ENCODE results near the gene KRTAP3-1. TPM values are rescaled to one million over a fixed set of nuclear protein-coding genes. Genes with fewer than 3 reads are reported as not detected.

Gene KRTAP3-1
- total RNA-seq, 1 experiment from 2014 or later: not detected

DNA sequence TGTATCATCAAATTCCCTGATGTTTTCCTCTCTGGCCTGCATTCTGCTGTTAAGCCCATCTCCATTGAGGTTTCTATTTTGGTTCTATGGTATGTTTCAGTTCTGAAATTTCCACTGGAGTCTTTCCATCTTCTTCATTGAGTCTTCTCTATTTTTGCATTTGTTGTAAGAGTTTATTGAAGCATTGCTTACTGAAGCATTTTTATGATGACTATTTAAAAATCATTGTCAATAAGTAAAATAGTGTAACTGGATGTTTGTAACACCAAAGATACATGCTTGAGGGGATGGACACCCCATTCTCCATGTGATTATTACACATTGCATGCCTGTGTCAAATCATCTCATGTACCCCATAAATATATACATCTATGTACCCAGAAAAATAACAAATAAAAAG, 33.4 kb downstream of the KRTAP3-1 start (continued):
- no peak for TF ChIP-seq SIN3A (IDR thresholded peaks at IDR 0.05; ENCODE audit: low read depth)
- TF ChIP-seq EZH2 (IDR thresholded peaks at IDR 0.05): no peak
- TF ChIP-seq POLR2AphosphoS5 (IDR thresholded peaks at IDR 0.05; ENCODE audit: low read depth, low read length): no peak
- no peak for TF ChIP-seq SP1 (IDR thresholded peaks at IDR 0.05; ENCODE audit: low read depth)
- TF ChIP-seq JUND (IDR thresholded peaks at IDR 0.05): no peak

DNA sequence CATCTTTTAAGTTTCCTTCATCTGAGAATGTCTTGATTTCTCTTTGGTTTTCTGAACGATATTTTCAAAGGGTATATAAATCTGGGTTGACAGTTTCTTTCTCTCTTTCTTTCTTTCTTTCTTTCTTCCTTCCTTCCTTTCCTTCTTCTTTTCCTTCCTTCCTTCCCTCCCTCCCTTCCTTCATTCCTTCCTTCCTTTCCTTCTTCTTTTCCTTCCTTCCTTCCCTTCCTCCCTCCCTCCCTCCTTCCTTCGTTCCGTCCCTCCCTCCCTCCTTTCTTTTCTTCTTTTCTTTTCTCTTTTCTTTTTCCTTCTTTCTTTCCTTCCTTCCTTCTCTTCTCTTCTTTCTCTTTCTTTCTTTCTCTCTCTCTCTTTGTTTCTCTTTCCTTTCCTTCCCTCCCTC, 34.6 kb downstream of the KRTAP3-1 start:
- Histone ChIP-seq H4K20me1 (ENCODE audit: insufficient read depth) (no peaks in the 10 kb centered on the region), H3K9ac (ENCODE audit: low read length) (no peak overlapping the region), H3K27me3 (ENCODE audit: insufficient read depth, low read length) (no peaks in the 10 kb centered on the region), H3K79me2 (ENCODE audit: insufficient read depth, low read length) (no peaks in the 10 kb centered on the region), H2AFZ (ENCODE audit: low read depth, low read length, poor library complexity, severe bottlenecking) (no peak overlapping the region), H3K36me3 (ENCODE audit: control insufficient read depth in 1 of 2, insufficient read depth in 2 of 2, low read length in 2 of 2) (no peaks in the 10 kb centered on the region), H3K4me3 (replicated peaks in 1 of 2; ENCODE audit: low read depth in 1 of 2, low read length in 2 of 2) (no peak overlapping the region), H3K27ac (ENCODE audit: low read depth, low read length) (no peak overlapping the region), H3K4me1 (ENCODE audit: control insufficient read depth in 1 of 2, insufficient read depth in 2 of 2, low read length in 2 of 2) (0 out of 4 replicates have a peak, but pooled peaks cover 0 to 3% of the 10 kb centered on the region in 2 experiments), H3K9me3 (ENCODE audit: control insufficient read depth in 1 of 2, insufficient read depth in 1 of 2, low read depth in 1 of 2, low read length in 2 of 2) (no peaks in the 10 kb centered on the region), H3K9me2 (ENCODE audit: insufficient read depth) (no peaks in the 10 kb centered on the region), H3K4me2 (ENCODE audit: low read length) (no peak overlapping the region)
- no peak for ATAC-seq
- CTCF ChIA-PET: no interaction called here
- DNase-seq (ENCODE audit: low read depth, low spot score): no peak
- intact Hi-C loops (cut with micrococcal nuclease): no loop called here
- RAD21 ChIA-PET (ENCODE audit: low non-redundant PET in 1 of 2, low total read pairs in 2 of 2, uncharacterized antibody in 2 of 2, unreplicated experiment in 2 of 2): no interaction called here
- BruUV-seq (replicated peaks): no TSS peak
- TF ChIP-seq CEBPB (IDR thresholded peaks at IDR 0.05; ENCODE audit: low read depth): no peak
- TF ChIP-seq, protein P1, sequence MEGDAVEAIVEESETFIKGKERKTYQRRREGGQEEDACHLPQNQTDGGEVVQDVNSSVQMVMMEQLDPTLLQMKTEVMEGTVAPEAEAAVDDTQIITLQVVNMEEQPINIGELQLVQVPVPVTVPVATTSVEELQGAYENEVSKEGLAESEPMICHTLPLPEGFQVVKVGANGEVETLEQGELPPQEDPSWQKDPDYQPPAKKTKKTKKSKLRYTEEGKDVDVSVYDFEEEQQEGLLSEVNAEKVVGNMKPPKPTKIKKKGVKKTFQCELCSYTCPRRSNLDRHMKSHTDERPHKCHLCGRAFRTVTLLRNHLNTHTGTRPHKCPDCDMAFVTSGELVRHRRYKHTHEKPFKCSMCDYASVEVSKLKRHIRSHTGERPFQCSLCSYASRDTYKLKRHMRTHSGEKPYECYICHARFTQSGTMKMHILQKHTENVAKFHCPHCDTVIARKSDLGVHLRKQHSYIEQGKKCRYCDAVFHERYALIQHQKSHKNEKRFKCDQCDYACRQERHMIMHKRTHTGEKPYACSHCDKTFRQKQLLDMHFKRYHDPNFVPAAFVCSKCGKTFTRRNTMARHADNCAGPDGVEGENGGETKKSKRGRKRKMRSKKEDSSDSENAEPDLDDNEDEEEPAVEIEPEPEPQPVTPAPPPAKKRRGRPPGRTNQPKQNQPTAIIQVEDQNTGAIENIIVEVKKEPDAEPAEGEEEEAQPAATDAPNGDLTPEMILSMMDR (IDR thresholded peaks at IDR 0.05 in 2 of 3, conservative IDR thresholded peaks at IDR 0.05 in 1 of 3; ENCODE audit: borderline replicate concordance in 1 of 3, insufficient read depth in 1 of 3, low read depth in 2 of 3, low read length in 2 of 3): no peak
- TF ChIP-seq RAD21 (IDR thresholded peaks at IDR 0.05; ENCODE audit: low read depth): no peak
- no peak for TF ChIP-seq EGR1 (IDR thresholded peaks at IDR 0.05; ENCODE audit: low read depth)
- TF ChIP-seq ZBTB33 (IDR thresholded peaks at IDR 0.05; ENCODE audit: extremely low read depth, insufficient replicate concordance, low read length): no peak
- no peak for TF ChIP-seq EZH2phosphoT487 (IDR thresholded peaks at IDR 0.05; ENCODE audit: borderline replicate concordance)
- TF ChIP-seq CBX3 (IDR thresholded peaks at IDR 0.05; ENCODE audit: low read depth): no peak
- TF ChIP-seq ATF3 (IDR thresholded peaks at IDR 0.05): no peak
- no peak for TF ChIP-seq SRF (IDR thresholded peaks at IDR 0.05; ENCODE audit: low read depth)
- TF ChIP-seq, protein P2, sequence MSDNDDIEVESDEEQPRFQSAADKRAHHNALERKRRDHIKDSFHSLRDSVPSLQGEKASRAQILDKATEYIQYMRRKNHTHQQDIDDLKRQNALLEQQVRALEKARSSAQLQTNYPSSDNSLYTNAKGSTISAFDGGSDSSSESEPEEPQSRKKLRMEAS (IDR thresholded peaks at IDR 0.05): no peak
- TF ChIP-seq POLR2AphosphoS5 (IDR thresholded peaks at IDR 0.05; ENCODE audit: low read depth, low read length): no peak
- no peak for TF ChIP-seq ZFX (IDR thresholded peaks at IDR 0.05)
- TF ChIP-seq FOSL1 (IDR thresholded peaks at IDR 0.05; ENCODE audit: low read depth): no peak
- TF ChIP-seq ZNF274 (IDR thresholded peaks at IDR 0.05; ENCODE audit: low read depth, low read length): no peak
- TF ChIP-seq ELF1 (IDR thresholded peaks at IDR 0.05; ENCODE audit: borderline replicate concordance, low read depth): no peak
- no peak for TF ChIP-seq YY1 (IDR thresholded peaks at IDR 0.05; ENCODE audit: extremely low read depth, insufficient replicate concordance, low read depth, low read length)
- POLR2A ChIA-PET: no interaction called here
